Measurements from ENCODE around the gene CAPN8.

CAPN8 gene

DNA sequence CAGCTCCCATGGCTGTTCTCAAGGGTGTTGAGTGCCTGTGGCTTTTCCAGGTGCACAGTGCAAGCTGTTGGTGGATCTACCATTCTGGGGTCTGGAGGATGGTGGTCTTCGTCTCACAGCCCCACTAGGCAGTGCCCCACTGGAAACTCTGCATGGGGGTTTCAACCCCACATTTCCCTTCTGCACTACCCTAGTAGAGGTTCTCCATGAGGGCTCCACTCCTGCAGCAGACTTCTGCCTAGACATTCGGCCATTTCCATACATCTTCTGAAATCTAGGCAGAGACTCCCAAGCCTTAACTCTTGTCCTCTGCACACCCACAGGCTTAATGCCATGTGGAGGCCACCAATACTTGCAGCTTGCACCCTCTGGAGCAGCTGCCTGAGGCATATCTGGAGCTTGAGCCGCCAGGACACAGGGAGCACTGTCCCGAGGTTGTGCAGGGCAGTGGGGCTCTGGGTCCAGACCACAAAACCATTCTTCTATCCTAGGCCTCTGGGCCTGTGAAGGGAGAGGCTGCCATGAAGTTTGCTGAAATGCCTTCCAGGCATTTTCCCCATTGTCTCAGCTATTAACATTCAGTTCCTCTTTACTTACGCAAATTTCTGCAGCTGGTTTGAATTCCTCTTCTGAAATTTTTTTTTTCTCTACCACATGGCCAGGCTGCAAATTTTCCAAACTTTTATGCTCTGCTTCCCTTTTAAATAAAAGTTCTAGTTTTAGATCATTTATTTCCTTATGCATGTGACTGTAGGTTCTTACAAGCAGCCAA, 8.8 kb upstream of the CAPN8 start:
- CTCF ChIA-PET, result no interaction called here
- POLR2A ChIA-PET (ENCODE audit: low non-redundant PET), result no interaction called here
- TF ChIP-seq, protein P1, sequence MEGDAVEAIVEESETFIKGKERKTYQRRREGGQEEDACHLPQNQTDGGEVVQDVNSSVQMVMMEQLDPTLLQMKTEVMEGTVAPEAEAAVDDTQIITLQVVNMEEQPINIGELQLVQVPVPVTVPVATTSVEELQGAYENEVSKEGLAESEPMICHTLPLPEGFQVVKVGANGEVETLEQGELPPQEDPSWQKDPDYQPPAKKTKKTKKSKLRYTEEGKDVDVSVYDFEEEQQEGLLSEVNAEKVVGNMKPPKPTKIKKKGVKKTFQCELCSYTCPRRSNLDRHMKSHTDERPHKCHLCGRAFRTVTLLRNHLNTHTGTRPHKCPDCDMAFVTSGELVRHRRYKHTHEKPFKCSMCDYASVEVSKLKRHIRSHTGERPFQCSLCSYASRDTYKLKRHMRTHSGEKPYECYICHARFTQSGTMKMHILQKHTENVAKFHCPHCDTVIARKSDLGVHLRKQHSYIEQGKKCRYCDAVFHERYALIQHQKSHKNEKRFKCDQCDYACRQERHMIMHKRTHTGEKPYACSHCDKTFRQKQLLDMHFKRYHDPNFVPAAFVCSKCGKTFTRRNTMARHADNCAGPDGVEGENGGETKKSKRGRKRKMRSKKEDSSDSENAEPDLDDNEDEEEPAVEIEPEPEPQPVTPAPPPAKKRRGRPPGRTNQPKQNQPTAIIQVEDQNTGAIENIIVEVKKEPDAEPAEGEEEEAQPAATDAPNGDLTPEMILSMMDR (conservative IDR thresholded peaks at IDR 0.05; ENCODE audit: low read depth), result no peak
- no peak for DNase-seq (ENCODE audit: low spot score)
- no peak overlapping the region for H3K27ac ChIP-seq

- CTCF ChIA-PET, result interaction anchor here (0.5 to 0.7 kb wide), 4 partner anchors 60 to 520 kb away, joined by 3 to 6 read pairs (median 4); no protein-coding TSS in a partner anchor
- no peak overlapping the region for H3K27ac ChIP-seq
- TF ChIP-seq, protein P1 (conservative IDR thresholded peaks at IDR 0.05; ENCODE audit: low read depth), result no peak
- DNase-seq (ENCODE audit: low spot score), result no peak
- POLR2A ChIA-PET (ENCODE audit: low non-redundant PET), result no interaction called here
Measured at GRCh38 chr1:223670458-223671159, 5.1 kb upstream of the CAPN8 start.

DNA sequence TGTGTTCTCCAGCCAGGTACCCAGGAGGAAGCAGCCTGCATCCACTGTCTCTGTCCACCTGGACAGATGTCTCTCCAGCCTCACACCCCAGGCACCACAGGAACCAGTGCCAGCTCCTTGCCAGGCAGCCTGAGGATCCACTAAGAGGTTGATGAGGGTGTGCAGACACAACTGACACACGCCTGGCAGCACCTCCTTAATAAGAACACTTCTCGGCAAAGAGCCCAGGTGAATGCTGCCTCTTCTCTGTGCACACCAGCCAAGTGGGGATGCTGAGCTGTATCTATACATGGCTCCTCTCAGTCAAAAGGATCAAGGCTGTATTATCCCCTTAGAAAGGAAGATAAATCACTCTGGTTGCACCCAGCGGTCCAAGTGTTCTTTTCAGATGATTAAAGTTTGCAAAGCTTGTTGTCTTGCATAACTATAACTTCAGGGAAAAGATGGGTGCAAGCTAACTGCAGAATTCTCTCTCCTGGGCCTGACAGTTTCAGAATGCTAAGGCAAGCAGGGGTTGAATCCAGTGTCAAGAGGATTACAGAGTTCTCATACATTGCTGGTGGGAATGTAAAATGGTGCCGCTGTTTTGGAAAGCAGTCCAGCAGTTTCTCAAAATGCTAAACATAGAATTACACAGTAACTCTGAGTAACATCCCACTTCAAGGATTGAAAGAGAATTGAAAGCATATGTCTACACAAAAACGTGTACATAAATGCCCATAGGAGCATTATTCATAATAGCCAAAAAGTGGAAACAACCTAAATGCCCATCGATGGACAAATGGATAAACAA, 3.7 kb upstream of the CAPN8 start:
- TF ChIP-seq, protein P1 (conservative IDR thresholded peaks at IDR 0.05; ENCODE audit: low read depth), result no peak
- CTCF ChIA-PET, result interaction anchor here (0.6 to 1.1 kb wide), 4 partner anchors 10 to 50 kb away, joined by 3 to 4 read pairs (median 4); no protein-coding TSS in a partner anchor
- no peak overlapping the region for H3K27ac ChIP-seq
- DNase-seq (ENCODE audit: low spot score), result no peak
- POLR2A ChIA-PET (ENCODE audit: low non-redundant PET), result no interaction called here

DNA sequence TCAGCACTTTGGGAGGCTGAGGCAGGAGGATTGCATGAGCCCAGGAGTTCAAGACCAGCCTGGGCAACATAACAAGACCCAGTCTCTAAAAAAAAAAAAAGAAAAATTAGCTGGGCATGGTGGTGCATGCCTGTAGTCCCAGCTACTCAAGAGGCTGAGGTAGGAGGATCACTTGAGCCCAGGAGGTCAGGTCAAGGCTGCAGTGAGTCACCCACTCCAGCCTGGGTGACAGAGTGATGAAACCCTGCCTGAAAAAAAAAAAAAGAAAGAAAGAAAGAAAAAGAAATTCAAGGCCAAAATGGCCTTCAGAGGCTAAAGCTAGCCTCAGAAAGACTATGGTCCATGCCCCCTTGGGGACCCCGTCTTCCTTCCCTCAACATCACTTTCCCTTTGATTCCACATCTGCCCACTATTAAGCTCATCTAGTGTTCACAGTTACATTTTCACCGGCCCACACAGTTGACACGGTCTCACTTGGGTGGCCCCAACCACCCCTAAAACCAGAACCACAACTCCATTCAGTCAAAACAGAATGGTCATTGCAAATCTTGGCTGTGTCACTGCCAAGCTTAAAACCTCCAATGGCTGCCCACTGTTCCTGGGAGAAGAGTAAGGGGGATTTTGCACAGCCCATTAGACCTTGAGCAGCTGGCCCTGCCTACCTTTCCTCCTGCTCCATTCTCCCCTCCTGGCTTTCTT, 2.1 kb upstream of the CAPN8 start:
- DNase-seq (ENCODE audit: low spot score), result no peak
- ChIA-PET CTCF (interaction anchor here (0.7 kb wide), 1 partner anchor 534 kb away, joined by 3 read pairs; no protein-coding TSS in a partner anchor), POLR2A (ENCODE audit: low non-redundant PET) (no interaction called here)
- TF ChIP-seq, protein P1 (conservative IDR thresholded peaks at IDR 0.05; ENCODE audit: low read depth), result no peak
- H3K27ac ChIP-seq, result no peak overlapping the region

DNA sequence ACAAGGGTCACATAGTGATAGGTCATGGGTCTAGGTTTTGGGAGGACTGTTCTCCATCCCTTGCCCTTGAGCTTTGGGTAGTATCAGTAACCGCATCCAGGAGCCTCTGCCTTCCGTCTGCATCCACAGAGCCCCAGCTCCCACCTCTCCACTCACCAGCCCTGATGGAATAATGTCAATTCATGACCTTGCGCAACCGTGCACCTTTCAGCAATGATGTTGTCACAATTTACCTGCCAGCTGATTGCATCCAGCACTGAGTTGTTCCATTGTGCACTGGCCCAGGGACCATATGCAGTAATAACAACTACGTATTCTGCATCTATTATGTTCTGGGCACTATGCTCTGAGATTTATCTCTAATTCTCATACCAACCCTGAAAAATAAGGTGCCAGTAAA, 1.4 kb downstream of the CAPN8 start:
- no peak overlapping the region for H3K27ac ChIP-seq
- ChIA-PET POLR2A (ENCODE audit: low non-redundant PET) (no interaction called here), CTCF (interaction anchor here (0.9 kb wide), 1 partner anchor 14 kb away, joined by 3 read pairs; no protein-coding TSS in a partner anchor)
- DNase-seq (ENCODE audit: low spot score), result no peak
- TF ChIP-seq, protein P1 (conservative IDR thresholded peaks at IDR 0.05; ENCODE audit: low read depth), result no peak

DNA sequence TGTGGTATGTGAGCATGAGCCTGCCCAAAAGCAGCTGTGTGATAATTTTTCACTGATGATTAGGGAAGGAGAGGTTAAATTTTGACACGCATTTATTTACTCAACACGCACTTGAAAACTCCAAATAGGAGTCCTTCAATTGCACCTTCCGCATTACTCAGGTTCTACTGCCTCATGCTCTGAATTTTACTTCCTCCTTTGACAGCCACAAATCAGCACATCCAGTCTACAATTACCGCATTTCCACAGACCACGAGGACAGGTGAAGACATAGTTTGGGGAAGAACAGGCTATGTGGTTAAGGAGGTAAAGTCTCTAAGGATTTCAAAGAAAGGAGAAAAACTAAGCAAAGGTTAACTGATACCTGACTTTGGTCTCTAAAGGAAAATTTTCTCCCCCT, 2.6 kb downstream of the CAPN8 start:
- no peak overlapping the region for H3K27ac ChIP-seq
- ChIA-PET POLR2A (ENCODE audit: low non-redundant PET) (no interaction called here), CTCF (no interaction called here)
- DNase-seq (ENCODE audit: low spot score), result no peak
- TF ChIP-seq, protein P1 (conservative IDR thresholded peaks at IDR 0.05; ENCODE audit: low read depth), result no peak

Data from RWPE1 (cell line).